Suprapubic skin (tissue), 4 donors: ENCODE data around the gene C14orf180. TPM values are rescaled to one million over a fixed set of nuclear protein-coding genes. Genes with fewer than 3 reads are reported as not detected.
"Not testable (repeated sequence)": the region's sequence is repeated elsewhere in the genome, so short reads cannot be mapped to it uniquely, and the experiment has no call there.

Source experiments
- DNase-seq, 2 donors: peaks; one replicate each; pipeline ENCODE4 v3.0.0-alpha.2; 2019; ENCODE audit warnings: low spot score in 2 of 2
- H3K27ac ChIP-seq: fragments of 200-600 bp; sonication (generic); one replicate; pipeline ENCODE4 v1.5.1; 2019
- H3K27me3 ChIP-seq: fragments of 200-600 bp; sonication (generic); one replicate; pipeline ENCODE4 v1.5.1; 2019
- H3K36me3 ChIP-seq: fragments of 200-600 bp; sonication (generic); one replicate; pipeline ENCODE4 v1.5.1; 2019
- H3K4me1 ChIP-seq: fragments of 200-600 bp; sonication (generic); one replicate; pipeline ENCODE4 v1.5.1; 2019
- H3K4me3 ChIP-seq: fragments of 200-600 bp; sonication (generic); one replicate; pipeline ENCODE4 v1.5.1; 2019; ENCODE audit warnings: mild to moderate bottlenecking
- H3K9me3 ChIP-seq: fragments of 200-600 bp; sonication (generic); one replicate; pipeline ENCODE4 v1.5.1; 2019
- CTCF ChIP-seq, 2 donors: fragments of 200-600 bp in 1 of 2; fragments of 450-650 bp in 1 of 2; sonication (generic) in 1 of 2; IDR thresholded peaks; one replicate each; pipeline ENCODE4 v1.5.1; 2016 to 2019; ENCODE audit warnings: antibody characterized with exemption in 2 of 2, mild to moderate bottlenecking in 1 of 2, moderate library complexity in 1 of 2
- EP300 ChIP-seq: sonication (generic); formaldehyde crosslinking; IDR thresholded peaks from one replicate; pipeline ENCODE4 v1.6.1; 2017; ENCODE audit warnings: antibody characterized with exemption
- POLR2A ChIP-seq, 2 donors: fragments of 450-650 bp; IDR thresholded peaks; one replicate each; pipeline ENCODE4 v1.6.1; 2017; ENCODE audit warnings: antibody characterized with exemption in 2 of 2, mild to moderate bottlenecking in 2 of 2, moderate library complexity in 2 of 2
- POLR2AphosphoS5 ChIP-seq, 3 donors: sonication (generic); formaldehyde crosslinking; IDR thresholded peaks; one replicate each; pipeline ENCODE4 v1.6.1; 2017; ENCODE audit warnings: antibody characterized with exemption in 3 of 3
- WGBS: methylation state at CpG from one replicate; pipeline ENCODE4 v1.1.5; 2018; 5-methylcytosine and 5-hydroxymethylcytosine counted together
- total RNA-seq, 4 donors: library from RNA; depleted of rRNA; stranded (reverse); fragments of >200 nt; gene quantifications; one replicate each; pipeline ENCODE4 v1.1.0, GENCODE V29; 2016

The C14orf180 gene
- total RNA-seq, 4 donors from 2014 or later, result 0.30 to 3.9 TPM; not detected in 2

GRCh38 chr14:104576970-104577332, 2.6 kb upstream of the C14orf180 start:
- DNase-seq, result no peak
- no peaks in the 10 kb centered on the region for H3K36me3 ChIP-seq
- TF ChIP-seq EP300 (no peak), POLR2A (IDR thresholded peaks at IDR 0.05) (no peak), CTCF (IDR thresholded peaks at IDR 0.05) (no peak), POLR2AphosphoS5 (IDR thresholded peaks at IDR 0.05) (no peak)

GRCh38 chr14:104577426-104577825, 2.1 kb upstream of the C14orf180 start:
- peaks cover 89% of the 10 kb centered on the region for H3K27me3 ChIP-seq
- 60% methylated on average over 1 of the region's 12 CpGs for WGBS
- no peaks in the 10 kb centered on the region for H3K9me3 ChIP-seq
- H3K4me1 ChIP-seq, result peaks cover 16% of the 10 kb centered on the region
- no peaks in the 10 kb centered on the region for H3K36me3 ChIP-seq
- H3K27ac ChIP-seq, result no peak overlapping the region
- H3K4me3 ChIP-seq, result no peak overlapping the region
- TF ChIP-seq EP300, result no peak
- TF ChIP-seq POLR2AphosphoS5 (IDR thresholded peaks at IDR 0.05), result no peak
- DNase-seq, result no peak

More at GRCh38 chr14:104576970-104577332, 2.6 kb upstream of the C14orf180 start:
- Histone ChIP-seq H3K9me3 (no peaks in the 10 kb centered on the region), H3K4me1 (peaks cover 11% of the 10 kb centered on the region), H3K27ac (no peak overlapping the region), H3K4me3 (no peak overlapping the region), H3K27me3 (peaks cover 89% of the 10 kb centered on the region)
- 81% methylated on average over 3 of the region's 9 CpGs for WGBS

- 67% methylated on average over 6 of the region's 19 CpGs for WGBS
- Histone ChIP-seq H3K27ac (no peak overlapping the region), H3K9me3 (no peaks in the 10 kb centered on the region), H3K4me1 (peaks cover 21% of the 10 kb centered on the region), H3K4me3 (no peak overlapping the region), H3K36me3 (no peaks in the 10 kb centered on the region), H3K27me3 (peaks cover 91% of the 10 kb centered on the region)
- DNase-seq, result no peak
- no peak for TF ChIP-seq CTCF (IDR thresholded peaks at IDR 0.05)
- TF ChIP-seq POLR2AphosphoS5 (IDR thresholded peaks at IDR 0.05), result no peak
- TF ChIP-seq POLR2A (IDR thresholded peaks at IDR 0.05), result no peak
- no peak for TF ChIP-seq EP300
Observed at GRCh38 chr14:104577847-104578301, 1.7 kb upstream of the C14orf180 start.

GRCh38 chr14:104578321-104578720, 1.2 kb upstream of the C14orf180 start:
- 30% methylated on average over 3 of the region's 11 CpGs for WGBS
- peaks cover 95% of the 10 kb centered on the region for H3K27me3 ChIP-seq
- no peak for DNase-seq

GRCh38 chr14:104579939-104580338, 375 bp downstream of the C14orf180 start:
- H3K27me3 ChIP-seq, result peaks cover 94% of the 10 kb centered on the region
- 80% methylated on average over 4 of the region's 6 CpGs for WGBS
- DNase-seq, result not testable (repeated sequence)

More at GRCh38 chr14:104578321-104578720, 1.2 kb upstream of the C14orf180 start:
- H3K4me1 ChIP-seq, result peaks cover 21% of the 10 kb centered on the region
- no peak overlapping the region for H3K27ac ChIP-seq
- no peaks in the 10 kb centered on the region for H3K36me3 ChIP-seq
- TF ChIP-seq EP300, result no peak
- TF ChIP-seq POLR2AphosphoS5 (IDR thresholded peaks at IDR 0.05), result no peak
- no peak for TF ChIP-seq CTCF (IDR thresholded peaks at IDR 0.05)
- no peak for TF ChIP-seq POLR2A (IDR thresholded peaks at IDR 0.05)
- no peaks in the 10 kb centered on the region for H3K9me3 ChIP-seq
- no peak overlapping the region for H3K4me3 ChIP-seq

GRCh38 chr14:104580961-104581360, 1.4 kb downstream of the C14orf180 start:
- Histone ChIP-seq H3K4me3 (no peak overlapping the region), H3K27ac (no peak overlapping the region), H3K36me3 (no peaks in the 10 kb centered on the region), H3K4me1 (peaks cover 21% of the 10 kb centered on the region), H3K27me3 (peaks cover 91% of the 10 kb centered on the region), H3K9me3 (no peaks in the 10 kb centered on the region)
- no peak for DNase-seq
- TF ChIP-seq POLR2A (IDR thresholded peaks at IDR 0.05) (no peak), EP300 (no peak), POLR2AphosphoS5 (IDR thresholded peaks at IDR 0.05) (no peak), CTCF (IDR thresholded peaks at IDR 0.05) (no peak)
- WGBS, result 61% methylated on average over 7 of the region's 9 CpGs

More at GRCh38 chr14:104579939-104580338, 375 bp downstream of the C14orf180 start:
- H3K27ac ChIP-seq, H3K4me3 ChIP-seq, H3K9me3 ChIP-seq, H3K36me3 ChIP-seq: not testable (repeated sequence)
- peaks cover 21% of the 10 kb centered on the region for H3K4me1 ChIP-seq
